HG03097 (cell line): Measurements from ENCODE around the gene GPX3.

ENCODE experiments used
- ATAC-seq: cut with Tn5 transposase; IDR thresholded peaks from one replicate; pipeline ENCODE4 v1.9.1; 2021; ENCODE audit not compliant: unreplicated experiment, low FRiP score

Gene GPX3

DNA sequence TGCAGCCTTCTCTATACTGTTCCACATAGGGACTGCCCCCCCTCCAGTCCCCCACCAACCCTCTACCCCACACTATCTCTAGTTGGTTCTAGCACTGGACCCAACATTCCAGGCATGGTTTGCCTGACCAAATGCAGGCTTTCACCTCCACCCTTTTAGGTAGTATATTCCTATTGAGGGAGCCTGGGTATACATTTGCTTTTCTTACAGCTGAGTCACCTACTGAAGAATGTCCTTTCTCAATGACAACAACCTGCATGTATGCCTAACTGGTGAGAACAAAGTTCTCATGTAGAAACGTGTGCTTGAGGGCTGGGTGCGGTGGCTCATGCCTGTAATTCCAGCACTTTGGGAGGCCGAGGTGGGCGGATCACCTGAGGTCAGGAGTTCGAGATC, 52.2 kb downstream of the GPX3 start:
- no peak for ATAC-seq

DNA sequence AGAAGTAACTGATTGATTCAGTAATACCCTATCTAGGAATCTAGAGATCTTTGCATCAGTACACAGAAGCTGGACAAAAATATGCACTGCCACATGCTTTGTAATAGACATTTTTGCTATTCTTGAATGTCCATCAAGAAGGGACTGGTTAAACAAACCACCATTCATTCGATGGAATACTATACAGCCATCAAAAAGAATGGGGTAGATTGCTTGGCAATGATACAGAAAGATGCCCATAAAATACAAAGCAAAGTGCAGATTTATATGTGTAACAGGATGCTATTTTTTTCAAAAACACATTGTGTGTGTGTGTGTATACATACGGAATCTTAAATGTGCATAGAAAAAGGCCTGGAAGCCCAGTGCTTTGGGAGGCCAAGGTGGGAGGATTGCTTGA, 52.9 kb downstream of the GPX3 start:
- ATAC-seq: no peak

GRCh38 chr5:151074557-151074956, 54.2 kb downstream of the GPX3 start:
- no peak for ATAC-seq

DNA sequence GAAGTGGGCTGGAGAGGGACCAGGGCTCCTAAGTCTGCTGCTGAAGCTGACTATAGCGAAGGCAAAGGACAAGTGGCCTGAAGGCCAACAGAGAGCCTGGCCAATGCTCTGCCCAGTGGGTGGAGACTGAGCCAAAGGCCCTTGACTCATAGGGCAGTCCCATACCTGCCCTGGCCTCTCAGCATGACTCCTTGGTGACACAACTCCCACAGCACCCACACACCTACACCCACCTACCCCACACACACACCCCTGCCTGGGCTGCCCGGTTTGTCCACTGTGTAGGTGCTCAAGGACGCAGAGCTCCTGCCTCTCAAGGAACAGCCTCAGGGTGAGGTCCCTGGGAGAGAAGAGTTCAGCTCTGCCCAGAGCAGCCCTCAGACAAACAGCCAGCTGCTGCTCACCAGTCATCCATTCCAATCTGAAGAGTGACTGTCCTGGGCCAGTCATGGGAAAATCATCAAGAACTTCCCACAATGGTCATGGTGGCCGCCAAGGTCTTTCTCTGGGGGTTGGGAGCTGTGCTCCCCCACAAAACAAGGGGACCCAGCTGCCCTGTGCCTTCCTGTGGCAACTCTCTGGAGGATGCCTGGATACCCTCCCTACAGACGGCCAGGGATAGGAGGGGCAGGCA, 55.4 kb downstream of the GPX3 start:
- no peak for ATAC-seq

DNA sequence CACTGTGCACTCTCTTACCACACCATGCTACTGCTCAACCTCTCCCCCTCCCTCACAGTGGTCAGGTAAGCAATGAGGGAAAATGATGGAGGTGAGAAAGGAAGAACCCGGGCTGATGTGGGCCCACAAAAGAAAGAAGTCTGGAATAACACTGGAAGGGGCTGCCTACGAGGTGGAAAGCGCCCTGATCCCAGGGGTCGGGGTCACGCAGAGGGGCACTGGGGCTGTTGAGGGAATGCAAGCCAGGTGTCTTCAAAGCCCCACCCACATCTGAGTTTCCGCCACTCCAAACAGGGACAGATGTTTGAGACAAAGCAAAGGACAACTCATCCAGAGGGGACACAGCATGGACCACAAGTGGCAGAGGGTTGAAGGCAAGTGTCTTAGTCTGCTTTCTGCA, 56.2 kb downstream of the GPX3 start:
- no peak for ATAC-seq

DNA sequence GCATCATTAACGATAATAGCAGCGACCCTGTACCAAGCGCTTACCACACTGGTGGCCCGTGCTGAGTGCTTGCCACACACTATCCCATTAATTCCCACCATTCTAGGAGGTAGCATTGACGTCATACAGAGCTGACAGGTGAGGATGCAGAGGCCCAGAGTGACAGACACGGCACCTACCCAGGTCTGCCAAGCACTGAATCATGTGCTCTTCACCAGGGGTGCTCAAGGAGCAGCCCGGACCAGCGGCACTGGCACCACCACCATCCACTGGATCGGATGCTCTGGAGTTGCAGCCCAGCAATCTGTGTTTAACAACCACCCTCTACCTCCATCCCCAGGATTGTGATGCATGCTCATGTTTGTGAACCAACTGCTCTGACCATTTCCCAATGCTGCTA, 57.0 kb downstream of the GPX3 start:
- no peak for ATAC-seq

DNA sequence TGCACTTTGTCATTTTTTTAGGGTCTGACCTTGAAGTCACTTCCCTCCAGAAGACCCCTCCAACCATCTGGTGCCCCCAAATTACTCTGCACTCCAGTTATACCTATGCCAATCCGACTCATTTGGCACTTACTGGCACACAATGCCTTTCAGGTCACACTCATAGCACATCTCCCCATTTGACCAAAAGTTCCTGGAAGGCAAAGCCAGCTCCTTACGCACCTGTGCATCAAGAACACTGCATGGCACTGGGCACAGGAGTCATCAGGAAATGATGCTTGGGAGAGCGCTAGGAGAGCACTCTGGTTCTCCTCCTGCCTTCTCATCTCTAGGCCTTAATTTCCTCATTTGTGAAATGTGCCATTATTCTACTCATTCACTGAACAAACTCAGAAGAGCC, 57.6 kb downstream of the GPX3 start:
- ATAC-seq: no peak
